ENCODE data around the gene ANKRD11. TPM values are rescaled to one million over a fixed set of nuclear protein-coding genes. Genes with fewer than 3 reads are reported as not detected.

Gene ANKRD11
- total RNA-seq, 1 donor = 97.4 TPM

- Histone ChIP-seq H3K79me2 (ENCODE audit: insufficient read depth, low read length) (peaks cover 99% of the 10 kb centered on the region), H4K20me1 (ENCODE audit: insufficient read depth, low read length) (peaks cover 85% of the 10 kb centered on the region), H3K9me3 (ENCODE audit: low read depth, low read length) (no peaks in the 10 kb centered on the region), H3K4me2 (ENCODE audit: insufficient read depth, low read length) (no peak overlapping the region), H3K4me3 (ENCODE audit: insufficient read depth, low read length) (no peak overlapping the region), H3K27ac (ENCODE audit: low read depth, low read length) (peak overlapping the region; percentile 38), H2AFZ (ENCODE audit: low read length) (no peak overlapping the region), H3K4me1 (ENCODE audit: insufficient read depth, low read length) (peaks cover 46% of the 10 kb centered on the region), H3K27me3 (ENCODE audit: insufficient read depth, low read length) (no peaks in the 10 kb centered on the region), H3K36me3 (ENCODE audit: insufficient read depth, low read length) (no peaks in the 10 kb centered on the region)
- TF ChIP-seq CTCF (IDR thresholded peaks at IDR 0.05; ENCODE audit: extremely low read depth, low read depth, low read length) = no peak
- DNase-seq (ENCODE audit: insufficient read length, low spot score, missing footprints) = no peak
Measured at GRCh38 chr16:89444728-89445127, 45.6 kb downstream of the ANKRD11 start.

GRCh38 chr16:89444151-89444723, 46.1 kb downstream of the ANKRD11 start:
- H3K79me2 ChIP-seq (ENCODE audit: insufficient read depth, low read length) = peaks cover 99% of the 10 kb centered on the region
- peak overlapping the region; percentile 83 for H3K27ac ChIP-seq (ENCODE audit: low read depth, low read length)
- no peak for DNase-seq (ENCODE audit: insufficient read length, low spot score, missing footprints)
- no peaks in the 10 kb centered on the region for H3K36me3 ChIP-seq (ENCODE audit: insufficient read depth, low read length)
- TF ChIP-seq CTCF (IDR thresholded peaks at IDR 0.05; ENCODE audit: extremely low read depth, low read depth, low read length) = no peak
- H2AFZ ChIP-seq (ENCODE audit: low read length) = no peak overlapping the region
- no peaks in the 10 kb centered on the region for H3K9me3 ChIP-seq (ENCODE audit: low read depth, low read length)
- H3K4me1 ChIP-seq (ENCODE audit: insufficient read depth, low read length) = peaks cover 44% of the 10 kb centered on the region
- no peak overlapping the region for H3K4me3 ChIP-seq (ENCODE audit: insufficient read depth, low read length)
- H3K27me3 ChIP-seq (ENCODE audit: insufficient read depth, low read length) = no peaks in the 10 kb centered on the region
- peak overlapping the region; percentile 65 for H3K4me2 ChIP-seq (ENCODE audit: insufficient read depth, low read length)
- H4K20me1 ChIP-seq (ENCODE audit: insufficient read depth, low read length) = peaks cover 87% of the 10 kb centered on the region

- Histone ChIP-seq H3K36me3 (ENCODE audit: insufficient read depth, low read length) (peaks cover under 1% of the 10 kb centered on the region), H3K4me1 (ENCODE audit: insufficient read depth, low read length) (peaks cover 44% of the 10 kb centered on the region), H3K79me2 (ENCODE audit: insufficient read depth, low read length) (peaks cover 99% of the 10 kb centered on the region), H2AFZ (ENCODE audit: low read length) (no peak overlapping the region), H3K27ac (ENCODE audit: low read depth, low read length) (peak overlapping the region; percentile 83), H3K9me3 (ENCODE audit: low read depth, low read length) (no peaks in the 10 kb centered on the region), H3K4me2 (ENCODE audit: insufficient read depth, low read length) (peak overlapping the region; percentile 65), H3K4me3 (ENCODE audit: insufficient read depth, low read length) (no peak overlapping the region), H4K20me1 (ENCODE audit: insufficient read depth, low read length) (peaks cover 87% of the 10 kb centered on the region), H3K27me3 (ENCODE audit: insufficient read depth, low read length) (no peaks in the 10 kb centered on the region)
- no peak for DNase-seq (ENCODE audit: insufficient read length, low spot score, missing footprints)
- no peak for TF ChIP-seq CTCF (IDR thresholded peaks at IDR 0.05; ENCODE audit: extremely low read depth, low read depth, low read length)
Measured at GRCh38 chr16:89443727-89444084, 46.7 kb downstream of the ANKRD11 start.

- H4K20me1 ChIP-seq (ENCODE audit: insufficient read depth, low read length) = peaks cover 86% of the 10 kb centered on the region
- H3K9me3 ChIP-seq (ENCODE audit: low read depth, low read length) = no peaks in the 10 kb centered on the region
- TF ChIP-seq CTCF (IDR thresholded peaks at IDR 0.05; ENCODE audit: extremely low read depth, low read depth, low read length) = peak; percentile 7
- H3K27ac ChIP-seq (ENCODE audit: low read depth, low read length) = peak overlapping the region; percentile 83
- H3K79me2 ChIP-seq (ENCODE audit: insufficient read depth, low read length) = peaks cover 99% of the 10 kb centered on the region
- no peaks in the 10 kb centered on the region for H3K27me3 ChIP-seq (ENCODE audit: insufficient read depth, low read length)
- H3K4me3 ChIP-seq (ENCODE audit: insufficient read depth, low read length) = peak overlapping the region; percentile 33
- peak; percentile 92 for DNase-seq (ENCODE audit: insufficient read length, low spot score, missing footprints)
- no peak overlapping the region for H2AFZ ChIP-seq (ENCODE audit: low read length)
- H3K36me3 ChIP-seq (ENCODE audit: insufficient read depth, low read length) = peaks cover 3% of the 10 kb centered on the region
- H3K4me1 ChIP-seq (ENCODE audit: insufficient read depth, low read length) = peaks cover 44% of the 10 kb centered on the region
- peak overlapping the region; percentile 65 for H3K4me2 ChIP-seq (ENCODE audit: insufficient read depth, low read length)
Measured at GRCh38 chr16:89442990-89443726, 47.2 kb downstream of the ANKRD11 start.
